NCI-H1092 (cell line): ENCODE measurements around the gene ZGRF1.
"Not testable (repeated sequence)": the region's sequence is repeated elsewhere in the genome, so short reads cannot be mapped to it uniquely, and the experiment has no call there.

Source experiments
- DNase-seq: peaks from one replicate; lab custom pipeline; 2025; lab: John Stamatoyannopoulos, UW

ZGRF1 gene

DNA sequence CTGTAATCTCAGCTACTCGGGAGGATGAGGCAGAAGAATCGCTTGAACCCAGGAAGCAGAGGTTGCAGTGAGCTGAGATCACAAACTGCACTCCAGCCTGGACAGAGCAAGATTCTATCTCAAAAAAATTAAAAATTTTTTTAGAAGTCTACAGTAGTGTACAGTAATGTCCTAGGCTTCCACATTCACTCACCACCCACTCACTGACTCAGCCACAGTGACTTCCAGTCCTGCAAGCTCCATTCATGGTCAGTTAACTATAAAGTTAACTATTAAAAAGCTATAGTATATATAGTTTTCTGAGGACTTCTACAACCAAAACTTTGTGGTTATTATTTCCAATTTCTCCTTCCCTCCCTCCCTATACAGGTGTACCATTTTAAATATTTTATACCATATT lies 86.0 kb downstream of the ZGRF1 start:
- DNase-seq = no peak

DNA sequence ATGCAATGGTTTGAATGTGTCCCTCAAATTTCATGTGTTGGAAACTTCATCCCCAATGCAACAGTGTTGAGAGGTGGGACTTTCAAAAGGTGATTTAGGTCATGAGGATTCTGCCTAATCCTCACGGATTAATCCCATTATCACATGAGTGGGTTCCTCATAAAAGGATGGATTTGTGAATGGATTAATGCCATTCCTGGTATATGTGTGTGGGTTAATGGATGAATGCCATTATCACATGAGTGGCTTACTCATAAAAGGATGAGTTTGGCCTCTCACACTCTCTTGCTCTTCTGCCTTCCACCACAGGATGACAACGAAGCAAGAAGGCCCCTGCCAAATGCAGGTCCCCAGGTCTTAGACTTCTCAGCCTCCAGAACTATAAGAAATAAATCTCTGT lies 90.2 kb downstream of the ZGRF1 start:
- no peak for DNase-seq

DNA sequence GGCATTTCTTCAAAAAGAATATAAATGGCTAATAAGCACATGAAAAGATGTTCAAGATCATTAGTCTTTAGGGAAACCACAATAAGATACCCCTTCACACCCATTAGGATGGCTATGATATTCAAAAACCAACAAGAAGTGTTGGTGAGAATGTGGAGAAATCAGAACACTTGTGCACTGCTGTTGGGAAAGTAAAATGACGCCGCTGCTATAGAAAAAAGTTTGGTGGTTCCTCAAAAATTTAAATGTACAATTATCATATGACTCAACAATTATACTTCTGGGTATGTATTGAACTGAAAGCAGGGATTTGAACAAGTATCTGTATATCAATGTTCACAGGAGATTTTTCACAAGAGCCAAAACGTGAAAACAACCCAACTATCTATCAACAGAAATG lies 91.4 kb downstream of the ZGRF1 start:
- DNase-seq = no peak

DNA sequence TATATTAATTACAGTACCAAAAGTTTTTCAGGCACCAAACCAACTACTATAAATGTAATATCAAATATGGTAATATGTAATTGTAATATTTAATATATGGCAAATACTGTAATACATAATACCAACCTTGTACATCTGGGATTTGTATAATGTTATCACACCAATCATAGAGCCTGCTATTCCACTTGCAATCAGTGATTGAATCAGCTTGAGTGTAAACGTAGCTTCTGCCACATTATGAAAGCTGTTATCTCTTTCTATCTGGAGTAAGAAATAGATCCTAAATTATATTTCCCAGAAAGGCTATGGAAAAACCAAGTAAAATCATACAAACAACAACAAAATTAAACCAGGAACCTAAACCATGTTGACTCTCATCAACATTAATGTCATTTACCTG lies 96.0 kb downstream of the ZGRF1 start:
- DNase-seq = no peak

DNA sequence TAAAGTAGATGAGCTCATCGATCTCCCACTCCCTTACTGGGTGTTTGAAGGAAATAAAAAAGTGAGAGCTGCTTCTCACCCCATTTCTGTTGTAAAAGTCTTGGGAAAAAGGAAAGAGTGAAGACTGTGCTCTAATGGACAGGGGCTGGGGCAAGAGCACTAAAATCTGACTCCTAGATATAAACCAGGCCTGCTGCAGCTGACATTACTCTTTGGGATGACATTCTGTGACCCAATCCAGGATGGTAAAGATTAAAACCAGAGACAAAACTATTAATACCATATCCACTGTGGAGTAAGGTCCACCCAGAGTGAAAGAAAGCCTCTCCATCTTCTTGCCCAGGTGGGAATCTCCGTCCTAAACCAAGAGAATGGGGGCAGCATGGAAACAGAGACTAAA lies 100.6 kb downstream of the ZGRF1 start:
- no peak for DNase-seq

DNA sequence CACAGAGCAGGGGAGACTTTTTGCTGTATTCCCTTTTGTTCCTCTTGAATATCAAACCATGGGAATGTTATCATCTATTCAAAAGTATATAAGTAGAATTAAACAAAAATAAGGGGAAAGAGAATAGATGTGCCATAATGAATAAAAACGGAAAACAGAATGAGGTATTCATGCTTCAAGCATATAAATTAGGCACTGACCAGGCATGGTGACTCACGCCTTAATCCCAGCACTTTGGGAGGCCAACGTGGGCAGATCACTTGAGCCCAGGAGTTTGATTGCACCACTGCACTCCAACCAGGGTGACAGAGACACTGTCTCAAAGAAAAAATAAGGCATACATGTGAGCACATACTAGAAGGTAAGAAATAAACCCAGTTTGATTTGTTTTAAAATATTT lies 104.4 kb downstream of the ZGRF1 start:
- no peak for DNase-seq

DNA sequence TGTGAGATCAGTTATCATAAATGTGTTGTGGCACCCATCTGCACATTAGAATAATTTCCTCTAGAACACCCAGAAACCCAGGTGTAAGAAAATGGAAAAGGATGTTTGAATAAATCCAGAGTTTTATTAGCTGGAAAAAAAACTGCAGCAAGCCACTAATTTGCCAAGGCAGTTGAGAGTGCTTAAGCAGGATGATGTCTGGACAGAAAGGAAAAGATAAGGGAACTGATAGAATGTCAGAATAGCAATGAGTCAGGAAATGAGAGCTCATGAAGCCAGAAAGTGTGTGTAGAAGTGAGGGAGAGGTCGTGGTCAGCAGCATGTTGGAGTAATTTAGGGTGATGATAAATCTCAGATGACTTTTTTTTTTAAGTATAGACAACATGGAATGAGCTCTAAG lies 105.6 kb downstream of the ZGRF1 start:
- DNase-seq = no peak

DNA sequence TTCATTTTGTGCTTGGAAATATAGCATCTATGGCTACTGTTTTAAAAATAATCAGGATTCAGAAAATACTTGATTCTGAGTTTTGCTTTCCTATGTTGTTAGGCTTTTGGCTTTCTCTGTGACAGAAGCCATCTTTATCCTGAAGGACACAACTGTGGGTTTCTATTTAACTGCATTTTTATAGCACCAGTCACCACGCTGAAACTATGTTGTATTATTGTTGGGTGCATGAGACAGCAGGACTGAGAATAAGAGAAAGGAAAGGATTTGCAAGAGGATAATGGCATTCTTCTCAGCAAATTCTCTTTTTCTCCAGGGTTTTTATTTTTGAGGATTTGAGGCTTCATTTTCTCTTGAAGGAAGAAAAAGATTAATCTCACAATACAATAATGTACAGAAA lies 110.6 kb downstream of the ZGRF1 start:
- no peak for DNase-seq

DNA sequence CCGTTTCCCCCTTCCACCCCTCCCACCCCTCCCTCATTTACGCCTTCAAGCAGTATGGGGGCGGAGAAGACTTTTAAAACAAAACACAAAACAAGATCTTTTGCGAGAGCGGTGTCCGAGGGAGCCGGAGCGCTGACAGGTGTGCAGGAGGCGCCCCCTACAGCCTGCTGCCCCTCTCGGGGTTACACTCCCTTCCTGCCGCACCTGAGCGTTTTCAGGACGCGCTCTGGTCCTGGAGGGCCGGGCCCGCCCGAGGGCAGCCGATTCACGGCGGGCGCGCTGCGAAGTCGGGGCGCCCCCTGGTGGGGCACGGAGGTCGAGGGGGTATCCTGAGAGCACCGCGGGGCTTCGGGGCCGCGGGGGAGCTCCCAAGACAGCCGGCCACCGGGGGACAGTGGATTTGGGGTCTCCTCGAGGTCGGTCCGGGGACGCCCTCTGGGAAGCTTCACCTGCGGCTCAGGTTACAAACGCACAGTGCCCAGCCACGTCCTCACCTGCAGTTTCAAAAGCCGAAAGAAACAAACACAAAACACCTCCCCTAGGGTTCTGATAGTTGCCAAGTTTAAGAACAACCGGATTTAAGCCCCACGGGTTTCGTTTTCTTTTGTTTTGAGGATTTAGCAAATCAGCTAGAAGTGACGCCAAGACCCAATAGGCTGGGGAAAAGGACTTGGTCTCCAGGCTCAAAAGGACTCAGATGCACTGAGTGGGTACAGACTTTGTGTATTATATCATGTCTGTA lies 112.8 kb downstream of the ZGRF1 start:
- DNase-seq = peak; percentile 75

DNA sequence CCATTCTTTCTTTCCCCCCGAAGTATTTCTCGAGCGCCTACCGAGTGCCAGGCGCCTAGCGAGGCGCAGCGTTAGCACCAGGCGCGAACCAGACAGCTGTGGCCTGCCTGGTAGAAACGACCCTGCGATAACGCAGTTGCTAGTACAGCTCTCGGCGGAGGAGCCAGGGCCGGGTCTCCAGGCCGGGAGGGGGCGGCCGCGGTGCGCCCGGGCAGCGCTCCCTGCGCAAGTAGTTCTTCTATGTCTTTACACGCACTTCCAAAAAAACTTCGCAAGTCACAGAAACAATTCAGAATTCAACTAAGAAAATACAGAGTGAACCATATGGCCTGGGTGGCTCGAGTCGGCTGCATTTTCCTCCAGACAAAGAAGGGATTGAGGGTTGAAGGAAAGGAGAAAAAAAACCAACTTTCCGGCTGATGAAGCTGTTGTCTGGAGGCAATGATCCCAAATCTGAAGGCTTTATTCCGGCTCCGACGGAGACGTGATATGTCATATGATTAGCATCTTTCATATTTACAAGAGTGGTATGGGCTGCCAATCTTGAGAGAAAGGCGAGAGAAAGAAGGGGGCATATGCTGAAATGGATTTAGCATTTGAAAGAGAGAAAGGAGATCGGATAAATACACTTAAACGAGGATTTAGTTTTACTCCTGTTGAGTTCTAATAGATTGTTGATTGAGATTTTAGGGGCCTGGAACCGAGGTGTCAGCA lies 113.5 kb downstream of the ZGRF1 start:
- DNase-seq = no peak

DNA sequence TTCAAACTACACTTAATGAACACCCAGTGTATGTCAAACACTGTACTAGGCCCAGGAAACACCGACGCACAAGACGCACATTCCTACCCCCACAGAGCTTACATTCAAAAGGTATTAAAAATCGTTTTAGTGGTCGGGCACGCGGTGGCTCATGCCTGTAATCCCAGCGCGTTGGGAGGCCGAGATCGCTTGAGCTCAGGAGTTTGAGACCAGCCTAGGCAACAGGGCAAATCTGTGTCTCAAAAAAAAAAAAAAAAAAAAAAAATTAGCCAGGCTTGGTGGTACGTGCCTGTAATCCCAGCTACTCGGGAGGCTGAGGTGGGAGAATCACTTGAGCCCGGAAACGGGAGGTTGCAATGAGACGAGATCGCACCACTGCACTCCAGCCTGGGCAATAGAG lies 114.3 kb downstream of the ZGRF1 start:
- DNase-seq = not testable (repeated sequence)

DNA sequence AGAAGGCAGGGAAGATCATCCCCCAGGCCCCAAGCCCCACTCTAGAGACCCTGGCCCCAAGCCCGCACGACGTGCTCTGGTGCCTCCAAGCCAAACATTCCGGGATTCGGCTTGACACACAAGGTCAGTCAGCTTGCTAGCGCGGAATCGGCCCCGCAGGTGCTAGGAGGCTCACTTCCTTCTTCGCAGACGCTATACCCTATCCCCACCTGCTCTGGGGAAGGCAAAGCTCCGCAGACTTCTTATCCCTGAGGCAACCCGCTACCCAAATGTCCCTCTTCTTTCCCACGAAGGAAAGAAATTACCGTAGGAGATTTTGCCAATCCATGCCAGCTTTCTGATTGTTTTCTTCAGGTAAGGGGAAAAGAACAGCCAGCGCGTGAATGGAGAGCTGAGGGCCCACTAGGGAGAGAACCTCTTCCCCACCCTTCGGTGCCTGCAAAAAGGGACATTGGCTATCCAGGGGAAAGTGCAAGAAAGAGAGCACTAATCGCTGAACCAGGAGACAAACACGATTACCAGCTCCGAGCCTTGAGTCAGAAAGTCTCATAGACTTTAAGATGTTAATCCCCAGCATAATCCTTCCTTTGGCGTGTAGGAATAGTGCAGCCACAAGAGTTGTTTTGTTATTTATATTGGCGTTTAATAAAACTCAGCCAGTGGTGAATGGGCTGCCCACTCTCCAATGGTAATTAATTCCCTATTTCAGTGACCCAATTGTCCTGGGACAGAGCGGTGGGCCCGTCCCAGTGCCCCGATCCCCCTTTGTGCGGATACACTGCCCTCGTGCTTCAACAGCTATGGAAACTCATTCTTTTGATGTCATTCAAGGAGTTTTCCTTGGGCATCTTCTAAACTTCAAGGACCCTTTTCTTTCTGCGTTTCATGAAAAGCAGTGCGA lies 115.3 kb downstream of the ZGRF1 start:
- no peak for DNase-seq

DNA sequence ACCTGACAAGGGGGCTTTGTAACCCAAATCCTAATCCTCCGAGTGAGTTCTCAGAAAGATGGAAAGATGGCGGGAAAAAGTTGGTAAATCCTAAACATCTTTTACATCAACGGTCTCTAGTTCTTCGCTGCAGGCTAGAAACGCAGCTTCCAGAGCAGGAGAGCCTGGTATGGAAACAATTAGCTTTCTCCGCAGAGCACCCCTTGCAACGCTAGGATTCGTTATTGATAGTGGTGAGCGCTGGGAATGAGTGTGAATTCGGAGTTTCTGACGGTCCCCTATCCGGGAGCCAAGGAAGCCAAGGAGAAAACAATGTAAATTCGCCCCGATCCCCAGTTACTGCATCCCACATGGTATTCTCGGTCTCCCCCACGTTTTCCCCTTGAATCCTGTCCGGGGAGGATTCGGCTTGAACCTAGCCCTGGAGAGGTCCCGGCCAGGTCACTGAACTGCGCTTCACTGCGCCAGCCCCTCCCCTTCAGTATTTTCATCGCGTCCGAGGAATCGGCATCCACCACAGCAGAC lies 116.0 kb downstream of the ZGRF1 start:
- no peak for DNase-seq

DNA sequence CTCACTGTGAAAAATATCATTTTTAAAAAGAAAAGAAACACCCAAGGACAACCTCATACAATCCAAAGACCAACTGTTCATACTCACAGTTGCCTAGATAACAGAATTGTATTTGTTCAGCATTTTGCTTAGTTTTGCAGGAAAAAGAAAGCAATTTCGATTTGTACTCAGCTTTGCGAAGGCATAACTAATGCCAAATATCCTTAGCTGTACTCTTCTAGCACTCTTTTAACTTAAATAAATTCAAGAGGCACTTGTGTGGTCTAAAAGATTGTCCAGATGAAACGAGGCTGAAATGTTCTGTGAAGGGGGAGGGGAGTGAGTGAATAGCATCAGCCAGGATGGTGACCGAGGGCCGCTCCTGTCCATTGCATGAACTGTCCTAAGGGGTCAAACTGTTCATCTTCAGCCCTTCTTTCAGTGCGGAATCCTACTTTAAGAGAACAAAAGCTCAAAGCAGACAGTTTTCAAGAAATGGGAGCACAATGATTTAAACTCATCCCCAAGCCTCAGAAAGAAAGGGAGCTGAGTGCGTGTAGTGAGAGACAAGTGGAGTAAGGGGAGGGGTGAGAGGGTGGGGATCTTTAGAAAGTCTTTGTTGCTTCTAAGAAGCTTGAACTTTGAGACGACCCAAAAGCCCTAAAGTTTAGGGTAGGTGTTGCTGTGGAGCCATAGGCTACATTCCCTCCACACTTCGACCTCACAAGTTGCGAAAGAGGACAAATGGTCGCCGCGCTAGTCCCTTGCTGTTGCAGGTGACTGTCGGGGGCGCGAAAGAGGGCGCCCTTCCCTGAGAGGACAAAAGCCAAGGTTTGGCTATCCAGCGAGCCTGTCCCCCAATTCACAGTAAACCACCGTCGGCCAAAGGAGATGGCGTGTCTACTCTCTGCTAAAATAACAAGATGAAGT lies 116.8 kb downstream of the ZGRF1 start:
- DNase-seq = no peak

DNA sequence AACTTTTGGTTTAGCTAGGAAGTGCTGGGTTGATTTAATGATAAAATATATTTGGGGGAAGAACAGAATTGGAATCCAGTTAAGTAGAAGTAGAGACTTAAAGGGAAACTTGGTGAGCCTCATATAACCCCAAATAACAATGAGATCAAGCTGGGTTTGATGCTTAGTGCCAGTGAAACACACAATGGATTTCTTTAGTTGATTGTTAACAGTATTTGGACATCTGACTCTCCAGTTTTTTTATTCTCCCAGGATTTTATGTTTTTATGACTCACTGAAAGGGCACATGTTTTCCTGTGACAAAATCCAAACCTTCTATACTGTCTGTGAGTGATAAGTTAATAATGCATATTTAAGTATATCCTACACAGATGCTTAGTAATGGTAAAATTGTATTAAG lies 118.0 kb downstream of the ZGRF1 start:
- no peak for DNase-seq

DNA sequence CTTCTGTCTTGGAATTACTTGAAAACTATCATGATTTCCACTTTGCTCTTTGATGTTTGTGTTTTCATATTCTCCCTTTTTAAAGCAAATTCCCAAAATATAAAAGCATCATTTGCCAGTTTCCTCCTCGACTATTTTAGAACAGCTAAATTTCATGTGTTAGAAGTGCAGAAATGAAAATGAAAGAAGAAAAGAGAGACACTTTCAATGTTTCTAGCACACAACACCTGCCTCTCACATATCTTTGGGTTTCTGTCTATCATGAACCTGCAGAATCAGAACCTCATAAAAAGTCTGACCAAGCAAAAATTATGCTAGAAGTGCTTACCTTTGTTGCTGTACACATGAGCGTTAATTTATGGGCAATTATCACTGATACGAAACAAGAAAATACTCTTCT lies 118.8 kb downstream of the ZGRF1 start:
- DNase-seq = no peak

DNA sequence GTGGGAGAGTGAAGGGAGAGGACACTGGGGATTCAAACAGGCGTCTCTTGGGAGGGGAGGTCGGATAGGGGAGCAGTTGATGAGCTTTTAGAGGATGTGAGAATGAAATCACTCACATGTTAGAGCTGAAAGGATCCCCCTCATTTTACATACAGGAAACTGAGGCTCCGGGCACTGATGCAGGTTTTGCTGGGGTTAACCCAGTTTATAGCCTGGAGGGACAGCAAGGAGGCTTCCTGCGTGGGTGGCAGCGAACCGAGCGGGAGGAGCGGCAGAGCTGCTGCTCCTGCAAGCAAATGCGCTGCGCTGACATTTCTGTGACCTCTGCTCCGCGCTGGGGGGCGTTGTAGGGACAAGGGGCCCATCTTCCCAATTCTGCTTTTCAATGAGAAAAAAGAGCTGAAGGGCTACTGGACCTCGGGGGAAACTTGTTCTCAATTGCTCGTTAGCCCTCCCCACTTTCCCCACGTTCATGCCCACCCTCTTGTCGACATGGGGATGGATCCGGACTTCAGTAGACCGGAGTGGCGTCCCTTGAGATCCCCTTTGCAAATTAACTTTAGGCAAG lies 119.6 kb downstream of the ZGRF1 start:
- DNase-seq = no peak

DNA sequence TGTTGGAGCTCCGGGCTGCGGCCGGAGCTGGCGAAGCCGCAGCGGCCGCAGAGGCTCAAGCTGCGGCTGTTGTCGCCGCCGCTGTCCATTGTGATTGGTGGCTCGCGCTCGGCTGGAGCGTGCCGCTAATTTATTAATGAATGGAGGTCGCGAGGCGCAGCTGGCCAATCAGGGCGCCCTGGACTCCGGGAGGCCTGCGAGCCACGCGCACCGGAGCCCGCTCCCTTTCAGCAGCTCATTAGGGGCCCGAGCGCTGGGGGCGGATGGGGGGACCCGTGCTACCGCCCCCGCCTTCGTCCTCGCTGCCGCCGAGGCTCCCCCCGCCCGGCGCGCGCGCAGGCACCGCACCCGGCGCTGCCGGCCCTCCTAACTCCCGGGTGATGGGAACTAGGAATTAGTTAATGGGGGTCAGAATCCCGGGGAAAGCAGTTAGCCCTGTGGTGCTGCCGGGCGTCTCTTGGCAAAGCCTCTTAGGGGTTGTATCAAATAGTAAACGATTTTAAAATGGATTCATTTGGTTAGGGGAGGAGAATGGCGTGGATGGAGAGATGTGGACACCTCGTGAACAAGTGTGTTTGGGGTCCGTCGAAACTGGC lies 120.1 kb downstream of the ZGRF1 start:
- DNase-seq = peak; percentile 79

DNA sequence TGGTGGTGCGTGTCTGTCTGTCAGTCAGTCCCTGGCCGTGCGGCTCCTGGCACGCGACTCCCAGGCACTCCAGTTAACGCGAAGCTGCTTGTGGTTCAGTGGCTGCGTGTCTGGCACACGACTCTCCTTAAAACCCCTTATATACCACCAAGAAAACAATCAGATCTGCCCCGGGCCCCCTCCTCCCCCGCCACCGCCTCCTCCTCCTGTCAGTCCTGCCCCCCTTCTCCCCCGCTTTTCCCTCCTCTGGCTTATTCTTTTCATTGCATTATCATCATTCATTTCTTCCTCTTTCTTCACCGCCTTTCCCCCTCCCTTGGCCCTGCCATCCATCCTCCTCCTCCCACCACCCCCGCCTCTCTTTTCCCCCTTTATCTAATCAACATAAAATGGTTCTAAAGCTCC lies 120.6 kb downstream of the ZGRF1 start, which contains the start of gene NEUROG2:
Gene NEUROG2, minus strand, starts transcription at position 115 of the 405 bp plus-strand sequence. CDS start 705 bp downstream, outside the sequence.
- no peak for DNase-seq
